ENCODE results near the gene NAXD. TPM values are rescaled to one million over a fixed set of nuclear protein-coding genes. Genes with fewer than 3 reads are reported as not detected.

Gene NAXD
- total RNA-seq, 1 donor from 2014 or later, result 17.7 TPM

DNA sequence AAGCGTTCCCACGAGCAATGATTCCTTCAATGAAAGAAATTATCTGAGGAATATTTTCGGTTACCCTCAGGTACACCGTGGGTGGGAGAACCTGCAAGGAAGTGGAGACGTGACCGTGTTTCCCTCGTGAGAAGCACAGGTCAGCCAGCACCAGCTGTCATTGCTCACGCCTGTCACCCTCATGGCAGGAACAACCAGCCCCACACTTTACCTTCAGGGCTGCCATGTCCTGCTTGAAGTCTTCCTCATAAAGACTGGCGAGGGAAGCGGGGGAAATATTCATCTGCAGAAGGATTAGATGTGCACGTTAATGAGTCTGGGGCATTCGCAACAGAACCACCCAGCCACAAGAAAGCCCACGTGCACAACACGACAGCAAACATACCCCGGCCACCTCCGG is 72.4 kb downstream of the NAXD start:
- Mint-ChIP-seq H3K27ac (peak overlapping the region; percentile 72), H3K4me3 (no peak overlapping the region), H3K36me3 (peaks cover 12% of the 10 kb centered on the region), H3K4me1 (no peaks in the 10 kb centered on the region), H3K27me3 (ENCODE audit: insufficient read depth, low read depth) (no peaks in the 10 kb centered on the region), H3K9me3 (no peaks in the 10 kb centered on the region)
- Histone ChIP-seq H3K4me2 (no peak overlapping the region), H3K9ac (no peak overlapping the region), H3K4me1 (no peaks in the 10 kb centered on the region), H3K9me3 (ENCODE audit: low read depth) (no peaks in the 10 kb centered on the region), H3K4me3 (no peak overlapping the region), H2AFZ (replicated peaks) (no peak overlapping the region), H3K79me2 (ENCODE audit: low read depth) (no peaks in the 10 kb centered on the region), H3K27ac (no peak overlapping the region), H4K20me1 (ENCODE audit: low read depth) (peaks cover 3% of the 10 kb centered on the region), H3K36me3 (no peaks in the 10 kb centered on the region), H3K27me3 (no peaks in the 10 kb centered on the region), H3F3A (ENCODE audit: low read depth) (no peaks in the 10 kb centered on the region)
- no peak for TF ChIP-seq EZH2phosphoT487 (IDR thresholded peaks at IDR 0.05)
- no peak for TF ChIP-seq EZH2 (IDR thresholded peaks at IDR 0.05)
- no peak for TF ChIP-seq CTCF (IDR thresholded peaks at IDR 0.05)
- no peak for DNase-seq (ENCODE audit: low spot score)

DNA sequence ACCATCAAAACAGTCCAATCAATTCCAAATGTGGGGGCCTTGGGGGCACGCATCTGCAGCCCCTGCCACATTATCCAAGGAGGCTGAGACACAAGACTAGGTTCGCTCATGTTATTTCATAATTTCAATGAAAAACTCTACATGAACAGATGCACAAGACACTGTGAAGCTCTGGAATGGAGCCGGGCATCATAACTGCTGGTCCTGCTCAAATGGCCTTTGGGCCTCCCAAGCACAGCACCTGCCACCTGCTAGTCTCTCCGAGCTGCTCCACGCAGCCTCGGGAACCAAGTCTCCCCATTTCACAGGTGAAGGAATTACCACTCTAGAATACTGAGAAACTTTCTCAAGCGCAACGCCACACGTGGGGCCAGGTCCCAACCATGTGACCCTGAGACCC is 73.7 kb downstream of the NAXD start:
- Mint-ChIP-seq H3K36me3 (peaks cover 14% of the 10 kb centered on the region), H3K9me3 (no peaks in the 10 kb centered on the region), H3K27ac (no peak overlapping the region), H3K4me3 (no peak overlapping the region), H3K4me1 (no peaks in the 10 kb centered on the region), H3K27me3 (ENCODE audit: insufficient read depth, low read depth) (no peaks in the 10 kb centered on the region)
- H3F3A ChIP-seq (ENCODE audit: low read depth), result no peaks in the 10 kb centered on the region
- no peaks in the 10 kb centered on the region for H3K9me3 ChIP-seq (ENCODE audit: low read depth)
- no peaks in the 10 kb centered on the region for H3K79me2 ChIP-seq (ENCODE audit: low read depth)
- no peak overlapping the region for H3K9ac ChIP-seq
- no peak overlapping the region for H3K4me2 ChIP-seq
- H3K4me3 ChIP-seq, result no peak overlapping the region
- H3K27ac ChIP-seq, result no peak overlapping the region
- peaks cover 3% of the 10 kb centered on the region for H4K20me1 ChIP-seq (ENCODE audit: low read depth)
- H2AFZ ChIP-seq (replicated peaks), result no peak overlapping the region
- TF ChIP-seq EZH2 (IDR thresholded peaks at IDR 0.05), result no peak
- no peak for TF ChIP-seq CTCF (IDR thresholded peaks at IDR 0.05)
- TF ChIP-seq EZH2phosphoT487 (IDR thresholded peaks at IDR 0.05), result no peak
- H3K4me1 ChIP-seq, result no peaks in the 10 kb centered on the region
- DNase-seq (ENCODE audit: low spot score), result no peak
- H3K27me3 ChIP-seq, result no peaks in the 10 kb centered on the region
- H3K36me3 ChIP-seq, result no peaks in the 10 kb centered on the region

Other genes starting within 250 kb of the NAXD start
- gene RAB20, start 53.8 kb upstream of the NAXD start, total RNA-seq (ENCODE audit: low replicate concordance), result 0.58 and 2.4 TPM in 2 replicates
- 50.0 and 61.4 TPM in 2 replicates for gene CARS2, start 90.6 kb downstream of the NAXD start, total RNA-seq (ENCODE audit: low replicate concordance)
- 14.7 and 24.3 TPM in 2 replicates for gene ING1, start 98.2 kb downstream of the NAXD start, total RNA-seq (ENCODE audit: low replicate concordance)